Lower lobe of right lung (tissue), 2 donors: ENCODE measurements around the gene ANKS6. TPM values are rescaled to one million over a fixed set of nuclear protein-coding genes. Genes with fewer than 3 reads are reported as not detected.

ENCODE experiments used
- ATAC-seq, 2 donors: fragments of 200-7000 bp; cut with Tn5 transposase; one replicate each; pipeline ENCODE4 v1.9.1; 2020 to 2022; ENCODE audit warnings: mild to moderate bottlenecking in 2 of 2, moderate library complexity in 2 of 2
- DNase-seq: peaks from one replicate; pipeline ENCODE4 v3.0.0-alpha.2; 2020
- H3K27ac ChIP-seq: fragments of 200-600 bp; one replicate; pipeline ENCODE4 v1.8.0; 2022
- H3K27me3 ChIP-seq: fragments of 200-600 bp; one replicate; pipeline ENCODE4 v1.8.0; 2022; ENCODE audit warnings: low read depth
- H3K36me3 ChIP-seq: fragments of 200-600 bp; one replicate; pipeline ENCODE4 v1.8.0; 2022; ENCODE audit warnings: mild to moderate bottlenecking
- H3K4me1 ChIP-seq: fragments of 200-600 bp; one replicate; pipeline ENCODE4 v1.8.0; 2022
- H3K4me3 ChIP-seq: fragments of 200-600 bp; one replicate; pipeline ENCODE4 v1.8.0; 2022; ENCODE audit warnings: mild to moderate bottlenecking
- H3K9me3 ChIP-seq: fragments of 200-600 bp; one replicate; pipeline ENCODE4 v1.8.0; 2022
- intact Hi-C: fragments of 100-400 bp; cut with DNase I; formaldehyde crosslinking; loops from one replicate; pipeline ENCODE4 v1.11.0; 2022
- total RNA-seq: library from RNA; stranded (reverse); fragmentation: NEBNext Ultra II Directional; extraction: Animal tissue kit (Norgen Biotek cat#: 25700); gene quantifications from one replicate; pipeline ENCODE4 v1.2.1, GENCODE V29; 2021
- TF ChIP-seq, protein P1 (sequence below): fragments of 200-600 bp; IDR thresholded peaks from one replicate; pipeline ENCODE4 v1.8.0; 2022; ENCODE audit warnings: antibody characterized with exemption, mild to moderate bottlenecking
- donor health status: DM: no; HTN: yes; CAD: no; lungs with severe emphysema.

ANKS6 gene
- total RNA-seq, 1 donor from 2014 or later, result 16.5 TPM

DNA sequence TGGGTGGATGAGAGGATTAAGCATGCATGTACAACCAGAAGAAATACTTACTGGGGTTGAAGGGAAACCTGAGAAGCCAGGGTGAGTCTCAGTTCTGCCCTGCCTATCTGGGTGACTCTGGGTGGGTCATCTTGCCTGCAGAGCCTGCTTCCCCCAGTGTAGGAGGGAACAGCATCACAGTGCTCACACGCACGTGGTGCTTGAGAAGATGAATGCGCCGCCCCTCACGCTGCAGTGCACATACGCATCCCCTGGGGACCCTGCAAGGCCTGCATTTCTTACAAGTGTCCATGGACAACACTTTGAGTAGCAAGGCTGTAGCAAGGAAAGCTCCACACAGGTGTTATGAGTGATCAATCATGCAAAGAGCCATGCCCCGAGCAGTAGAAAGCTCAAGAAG lies 68.9 kb downstream of the ANKS6 start:
- Histone ChIP-seq H3K9me3 (no peaks in the 10 kb centered on the region), H3K36me3 (no peaks in the 10 kb centered on the region), H3K4me3 (no peak overlapping the region), H3K4me1 (no peaks in the 10 kb centered on the region), H3K27ac (no peak overlapping the region), H3K27me3 (peaks cover 10% of the 10 kb centered on the region)
- DNase-seq (no peak), ATAC-seq (no peak)
- intact Hi-C loops, result no loop called here
- TF ChIP-seq, protein P1, sequence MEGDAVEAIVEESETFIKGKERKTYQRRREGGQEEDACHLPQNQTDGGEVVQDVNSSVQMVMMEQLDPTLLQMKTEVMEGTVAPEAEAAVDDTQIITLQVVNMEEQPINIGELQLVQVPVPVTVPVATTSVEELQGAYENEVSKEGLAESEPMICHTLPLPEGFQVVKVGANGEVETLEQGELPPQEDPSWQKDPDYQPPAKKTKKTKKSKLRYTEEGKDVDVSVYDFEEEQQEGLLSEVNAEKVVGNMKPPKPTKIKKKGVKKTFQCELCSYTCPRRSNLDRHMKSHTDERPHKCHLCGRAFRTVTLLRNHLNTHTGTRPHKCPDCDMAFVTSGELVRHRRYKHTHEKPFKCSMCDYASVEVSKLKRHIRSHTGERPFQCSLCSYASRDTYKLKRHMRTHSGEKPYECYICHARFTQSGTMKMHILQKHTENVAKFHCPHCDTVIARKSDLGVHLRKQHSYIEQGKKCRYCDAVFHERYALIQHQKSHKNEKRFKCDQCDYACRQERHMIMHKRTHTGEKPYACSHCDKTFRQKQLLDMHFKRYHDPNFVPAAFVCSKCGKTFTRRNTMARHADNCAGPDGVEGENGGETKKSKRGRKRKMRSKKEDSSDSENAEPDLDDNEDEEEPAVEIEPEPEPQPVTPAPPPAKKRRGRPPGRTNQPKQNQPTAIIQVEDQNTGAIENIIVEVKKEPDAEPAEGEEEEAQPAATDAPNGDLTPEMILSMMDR, result no peak

DNA sequence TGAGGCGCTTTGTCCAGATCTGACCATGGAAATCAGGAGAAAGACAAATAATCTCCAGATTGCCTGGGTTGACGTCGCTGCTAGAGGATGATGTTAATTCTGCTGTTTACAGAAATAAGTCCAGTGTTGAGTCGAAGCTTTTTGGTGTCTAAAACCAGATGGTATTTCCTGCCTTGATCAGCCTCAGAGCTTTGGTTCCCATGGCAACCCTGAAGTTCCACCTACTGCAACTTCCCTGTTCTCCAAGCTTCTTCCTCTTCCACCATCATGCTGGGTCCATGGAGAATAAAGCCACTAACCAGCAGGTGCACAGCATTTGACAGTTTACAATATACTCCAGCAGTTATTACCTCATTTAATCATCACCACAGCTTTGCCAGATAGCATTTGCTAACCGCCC lies 69.6 kb downstream of the ANKS6 start:
- Histone ChIP-seq H3K4me1 (no peaks in the 10 kb centered on the region), H3K9me3 (no peaks in the 10 kb centered on the region), H3K27ac (no peak overlapping the region), H3K27me3 (peaks cover 10% of the 10 kb centered on the region), H3K36me3 (no peaks in the 10 kb centered on the region), H3K4me3 (no peak overlapping the region)
- DNase-seq (no peak), ATAC-seq (peak in 1 of 2 donors; percentile 57)
- TF ChIP-seq, protein P1, result no peak
- intact Hi-C loops, result no loop called here

DNA sequence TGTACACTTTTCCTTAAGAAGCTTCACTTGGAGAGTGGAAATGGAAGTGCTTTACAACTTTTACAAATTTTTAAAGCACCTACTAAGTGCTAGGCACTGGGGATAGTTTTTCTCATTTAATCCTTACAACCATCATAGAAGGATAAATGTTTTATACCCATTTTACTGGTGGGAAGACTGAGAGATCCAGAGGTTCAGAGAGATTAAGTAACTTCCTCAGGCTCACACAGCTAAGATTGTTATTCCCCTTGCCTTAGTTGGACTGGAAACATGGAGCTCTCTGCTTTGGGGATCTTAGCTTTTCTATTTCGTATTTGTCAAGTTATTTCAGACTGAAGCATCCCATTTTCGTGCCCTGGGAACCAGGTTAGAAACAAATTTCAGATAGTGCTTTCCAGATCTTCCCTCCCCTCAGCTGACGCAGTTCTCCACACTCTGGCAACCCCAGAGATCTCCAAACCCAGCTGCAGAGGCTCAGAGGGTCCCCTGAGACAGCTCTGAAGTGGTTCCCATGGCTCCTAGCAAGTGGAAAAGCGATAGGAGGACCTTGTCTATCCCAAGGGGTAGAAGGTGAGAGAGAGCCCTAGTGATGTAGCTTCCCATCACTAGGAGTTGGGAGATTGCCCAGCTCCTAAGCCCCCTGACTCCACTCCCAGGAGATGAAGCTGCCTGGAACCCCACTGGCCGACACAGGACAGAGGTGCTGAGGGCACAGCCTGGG lies 71.4 kb downstream of the ANKS6 start:
- Histone ChIP-seq H3K27ac (no peak overlapping the region), H3K36me3 (no peaks in the 10 kb centered on the region), H3K27me3 (peaks cover 10% of the 10 kb centered on the region), H3K4me3 (no peak overlapping the region), H3K9me3 (no peaks in the 10 kb centered on the region), H3K4me1 (no peaks in the 10 kb centered on the region)
- DNase-seq (no peak), ATAC-seq (no peak)
- TF ChIP-seq, protein P1, result no peak
- intact Hi-C loops, result no loop called here

DNA sequence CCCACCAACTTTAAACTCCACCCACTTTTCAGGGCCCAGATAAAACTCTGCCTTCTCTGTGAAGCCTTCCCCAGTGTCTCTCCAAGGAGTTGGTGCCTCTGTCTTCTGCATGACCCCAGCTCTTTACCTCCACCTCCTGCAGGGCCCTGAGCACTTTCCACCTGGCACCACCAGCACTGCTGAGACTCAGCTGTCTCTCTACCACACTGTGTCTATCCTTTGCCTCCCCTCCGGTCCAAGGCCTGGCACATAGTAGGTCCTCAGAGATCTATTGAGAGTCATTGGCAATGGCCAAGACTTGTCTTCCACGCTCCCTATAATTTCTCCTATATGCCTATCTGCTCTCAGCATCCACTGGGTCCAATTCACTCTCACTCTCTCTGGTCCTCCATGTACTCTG lies 74.7 kb downstream of the ANKS6 start:
- Histone ChIP-seq H3K9me3 (no peaks in the 10 kb centered on the region), H3K27ac (no peak overlapping the region), H3K4me3 (no peak overlapping the region), H3K27me3 (peaks cover 10% of the 10 kb centered on the region), H3K4me1 (no peaks in the 10 kb centered on the region), H3K36me3 (no peaks in the 10 kb centered on the region)
- TF ChIP-seq, protein P1, result no peak
- ATAC-seq (no peak), DNase-seq (no peak)
- intact Hi-C loops, result no loop called here

DNA sequence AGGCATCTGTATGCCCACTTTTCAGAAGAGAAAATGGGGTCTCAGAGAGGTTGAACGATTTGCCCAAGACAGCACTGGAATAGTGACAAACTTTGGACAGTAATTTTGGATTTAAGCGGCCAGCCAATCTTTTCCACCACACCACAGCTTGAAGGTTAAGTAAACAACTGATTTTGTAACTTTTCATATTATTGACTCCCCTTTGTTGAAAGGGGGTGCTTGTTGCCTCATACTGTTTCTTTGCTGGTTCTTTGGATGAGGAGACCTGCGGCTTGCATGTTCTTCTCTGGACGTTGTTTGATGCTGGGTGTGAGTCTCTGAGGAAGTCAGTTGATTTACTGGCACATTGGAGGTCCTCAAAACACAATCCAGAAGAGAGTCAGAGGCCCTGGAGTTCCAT lies 76.0 kb downstream of the ANKS6 start:
- no peak for ATAC-seq
- Histone ChIP-seq H3K9me3 (no peaks in the 10 kb centered on the region), H3K4me1 (no peaks in the 10 kb centered on the region), H3K27ac (no peak overlapping the region), H3K36me3 (no peaks in the 10 kb centered on the region), H3K4me3 (no peak overlapping the region), H3K27me3 (peaks cover 10% of the 10 kb centered on the region)
- intact Hi-C loops, result no loop called here
- no peak for DNase-seq
- TF ChIP-seq, protein P1, result no peak
